ENCODE measurements around the gene LPGAT1. TPM values are rescaled to one million over a fixed set of nuclear protein-coding genes. Genes with fewer than 3 reads are reported as not detected.

Gene LPGAT1
- total and polyA plus RNA-seq, 2 of the 13 experiments (the other 11 are each of a cell fraction or from before 2014, with no cell fraction given), result 12.1 to 48.3 TPM

DNA sequence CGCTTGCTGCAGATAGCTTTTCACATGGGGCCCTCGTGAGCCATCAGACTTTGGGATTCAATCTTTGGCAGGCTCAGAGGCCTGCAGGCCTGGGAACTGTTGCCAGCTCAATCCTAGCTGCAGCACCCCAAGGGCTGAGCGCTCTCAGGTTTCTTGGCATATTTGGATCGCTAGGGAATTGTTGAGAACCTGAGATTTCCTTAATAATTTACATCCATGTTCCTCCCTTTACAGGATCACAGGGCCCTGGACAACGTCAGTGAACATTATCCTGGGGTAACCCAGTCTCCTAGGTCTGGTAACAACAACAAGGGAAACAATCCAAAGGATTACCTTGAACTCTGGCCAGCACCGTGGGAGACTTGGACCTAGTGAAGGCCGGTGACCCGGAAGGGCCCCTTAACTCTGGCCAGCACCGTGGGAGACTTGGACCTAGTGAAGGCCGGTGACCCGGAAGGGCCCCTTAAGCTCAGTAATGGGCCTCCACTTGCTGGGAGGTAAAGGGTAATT is 105.8 kb downstream of the LPGAT1 start:
- H3K27me3 ChIP-seq (ENCODE audit: control insufficient read depth in 1 of 2, insufficient read depth in 2 of 2, low read length in 2 of 2), result no peaks in the 10 kb centered on the region; a peak in 1 of 5 replicates
- no peak overlapping the region for H2AFZ ChIP-seq (ENCODE audit: low read length)
- peaks cover 38% of the 10 kb centered on the region for H3K4me1 ChIP-seq (ENCODE audit: insufficient read depth, low read length)
- intact Hi-C loops (cut with micrococcal nuclease; ENCODE audit: unreplicated experiment), result no loop called here
- H3K9ac ChIP-seq (ENCODE audit: insufficient read depth, low read depth, low read length), result no peak overlapping the region
- no peaks in the 10 kb centered on the region for H3K9me3 ChIP-seq (ENCODE audit: low read length)
- H3K79me2 ChIP-seq (ENCODE audit: insufficient read depth, low read length), result no peaks in the 10 kb centered on the region
- WGBS (ENCODE audit: low lambda C conversion rate), result 28% methylated on average over 8 of the region's 11 CpGs
- BruUV-seq (replicated peaks), result no TSS peak
- FAIRE-seq (peak; percentile 36), DNase-seq (ENCODE audit: low spot score) (peak; percentile 19), ATAC-seq (peak; percentile 12)
- no peak overlapping the region for H3K27ac ChIP-seq (ENCODE audit: extremely low read length, insufficient read depth, low read length)
- no peaks in the 10 kb centered on the region for H4K20me1 ChIP-seq (ENCODE audit: insufficient read depth, low read length)
- in situ Hi-C loops (cut with HindIII; ENCODE audit: extremely low pct_ligation_motif_present, low pct_unique_long_range_greater_than_20kb), result no loop called here
- ChIA-PET CTCF (ENCODE audit: low intra/inter-chr PET ratio, low total read pairs) (no interaction called here), POLR2A (no interaction called here)
- H3K36me3 ChIP-seq (replicated peaks in 1 of 2; ENCODE audit: control insufficient read depth in 1 of 2, insufficient read depth in 2 of 2, low read length in 2 of 2), result no peaks in the 10 kb centered on the region
- H3K4me3 ChIP-seq (replicated peaks in 1 of 3; ENCODE audit: insufficient read depth in 1 of 3, low read depth in 2 of 3, low read length in 3 of 3), result no peak overlapping the region
- H3K4me2 ChIP-seq (ENCODE audit: low read depth, low read length), result peak overlapping the region; percentile 38
- TF ChIP-seq MZF1 (CRISPR knock-in tag; IDR thresholded peaks at IDR 0.05; ENCODE audit: borderline replicate concordance), result no peak
- 0 out of 2 replicates have a peak, but pooled peaks have one; percentile 22 for TF ChIP-seq ZNF580 (CRISPR knock-in tag; IDR thresholded peaks at IDR 0.05; ENCODE audit: borderline replicate concordance, low read depth)
- 0 out of 2 replicates have a peak, but pooled peaks have one; percentile 18 for TF ChIP-seq PITX1 (CRISPR knock-in tag; IDR thresholded peaks at IDR 0.05)
- peak; percentile 69; the same call in 1 of the 2 replicates for TF ChIP-seq SALL1 (CRISPR knock-in tag; IDR thresholded peaks at IDR 0.05)
- TF ChIP-seq ZBTB20 (CRISPR knock-in tag; IDR thresholded peaks at IDR 0.05; ENCODE audit: borderline replicate concordance, low read depth), result no peak
- no peak for TF ChIP-seq ZNF138 (CRISPR knock-in tag; IDR thresholded peaks at IDR 0.05; ENCODE audit: low read depth)
- 0 out of 2 replicates have a peak, but pooled peaks have one; percentile 16 for TF ChIP-seq ELF3 (CRISPR knock-in tag; IDR thresholded peaks at IDR 0.05)
- TF ChIP-seq GATA4 (IDR thresholded peaks at IDR 0.05; ENCODE audit: borderline replicate concordance, low read depth), result no peak
- TF ChIP-seq, protein P1, sequence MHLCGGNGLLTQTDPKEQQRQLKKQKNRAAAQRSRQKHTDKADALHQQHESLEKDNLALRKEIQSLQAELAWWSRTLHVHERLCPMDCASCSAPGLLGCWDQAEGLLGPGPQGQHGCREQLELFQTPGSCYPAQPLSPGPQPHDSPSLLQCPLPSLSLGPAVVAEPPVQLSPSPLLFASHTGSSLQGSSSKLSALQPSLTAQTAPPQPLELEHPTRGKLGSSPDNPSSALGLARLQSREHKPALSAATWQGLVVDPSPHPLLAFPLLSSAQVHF (CRISPR knock-in tag; IDR thresholded peaks at IDR 0.05), result no peak
- no peak; the same call in 1 of the 2 replicates for TF ChIP-seq GABPA (IDR thresholded peaks at IDR 0.05; ENCODE audit: low read depth, low read length)
- TF ChIP-seq GABPA (CRISPR knock-in tag; IDR thresholded peaks at IDR 0.05; ENCODE audit: low read depth), result peak; percentile 84
- TF ChIP-seq SOX13 (IDR thresholded peaks at IDR 0.05), result no peak
- peak in 1 of 2 experiments; percentile 34; a peak in 1 of 4 replicates for TF ChIP-seq SOX13 (CRISPR knock-in tag; conservative IDR thresholded peaks at IDR 0.05 in 1 of 2, IDR thresholded peaks at IDR 0.05 in 1 of 2)
- peak; percentile 69 for TF ChIP-seq RXRB (CRISPR knock-in tag; IDR thresholded peaks at IDR 0.05; ENCODE audit: borderline replicate concordance)
- no peak for TF ChIP-seq SP4 (CRISPR knock-in tag; IDR thresholded peaks at IDR 0.05)
- TF ChIP-seq MXI1 (IDR thresholded peaks at IDR 0.05; ENCODE audit: borderline replicate concordance, low read depth, low read length), result no peak
- no peak for TF ChIP-seq NR2F6 (IDR thresholded peaks at IDR 0.05)
- TF ChIP-seq NR2F6 (CRISPR knock-in tag; IDR thresholded peaks at IDR 0.05), result 0 out of 2 replicates have a peak, but pooled peaks have one; percentile 22
- peak; percentile 19; the same call in 1 of the 2 replicates for TF ChIP-seq ZFX (CRISPR knock-in tag; IDR thresholded peaks at IDR 0.05; ENCODE audit: low read depth)
- peak; percentile 58 for TF ChIP-seq GABPB1 (CRISPR knock-in tag; IDR thresholded peaks at IDR 0.05)
- peak; percentile 38; the same call in 1 of the 2 replicates for TF ChIP-seq FOXK1 (CRISPR knock-in tag; IDR thresholded peaks at IDR 0.05; ENCODE audit: borderline replicate concordance, low read depth)
- no peak for TF ChIP-seq ZNF549 (CRISPR knock-in tag; IDR thresholded peaks at IDR 0.05)
- TF ChIP-seq, protein P2, sequence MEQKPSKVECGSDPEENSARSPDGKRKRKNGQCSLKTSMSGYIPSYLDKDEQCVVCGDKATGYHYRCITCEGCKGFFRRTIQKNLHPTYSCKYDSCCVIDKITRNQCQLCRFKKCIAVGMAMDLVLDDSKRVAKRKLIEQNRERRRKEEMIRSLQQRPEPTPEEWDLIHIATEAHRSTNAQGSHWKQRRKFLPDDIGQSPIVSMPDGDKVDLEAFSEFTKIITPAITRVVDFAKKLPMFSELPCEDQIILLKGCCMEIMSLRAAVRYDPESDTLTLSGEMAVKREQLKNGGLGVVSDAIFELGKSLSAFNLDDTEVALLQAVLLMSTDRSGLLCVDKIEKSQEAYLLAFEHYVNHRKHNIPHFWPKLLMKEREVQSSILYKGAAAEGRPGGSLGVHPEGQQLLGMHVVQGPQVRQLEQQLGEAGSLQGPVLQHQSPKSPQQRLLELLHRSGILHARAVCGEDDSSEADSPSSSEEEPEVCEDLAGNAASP (CRISPR knock-in tag; IDR thresholded peaks at IDR 0.05; ENCODE audit: borderline replicate concordance), result peak; percentile 67; the same call in 1 of the 2 replicates

Data from HepG2 (cell line).